Measurements from ENCODE around the gene GALNT15. TPM values are rescaled to one million over a fixed set of nuclear protein-coding genes. Genes with fewer than 3 reads are reported as not detected.

GALNT15 gene
- total RNA-seq, 1 experiment from 2014 or later = not detected

- DNase-seq (ENCODE audit: low spot score) = no peak
These were observed 77.9 kb downstream of the GALNT15 start for GRCh38 chr3:16252243-16252978.

DNA sequence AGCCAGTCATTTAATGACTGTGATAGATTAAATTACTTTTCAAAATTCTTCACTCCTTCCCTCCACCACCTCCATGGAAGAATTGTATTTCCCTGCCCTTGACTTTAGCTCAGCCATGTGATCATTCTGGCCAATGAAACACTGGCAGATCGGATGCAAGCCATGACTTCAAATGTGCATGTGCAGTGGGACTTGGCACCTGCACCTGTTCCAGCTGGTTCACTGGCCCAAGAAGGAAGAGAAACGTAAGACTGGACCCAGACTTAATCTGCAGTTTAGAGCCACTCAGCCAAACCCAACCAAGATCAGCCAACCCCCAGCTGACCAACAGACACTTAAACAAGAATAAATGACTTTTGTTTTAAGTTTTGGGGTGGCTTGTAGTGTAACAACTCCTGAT, 78.5 kb downstream of the GALNT15 start:
- no peak for DNase-seq (ENCODE audit: low spot score)

DNA sequence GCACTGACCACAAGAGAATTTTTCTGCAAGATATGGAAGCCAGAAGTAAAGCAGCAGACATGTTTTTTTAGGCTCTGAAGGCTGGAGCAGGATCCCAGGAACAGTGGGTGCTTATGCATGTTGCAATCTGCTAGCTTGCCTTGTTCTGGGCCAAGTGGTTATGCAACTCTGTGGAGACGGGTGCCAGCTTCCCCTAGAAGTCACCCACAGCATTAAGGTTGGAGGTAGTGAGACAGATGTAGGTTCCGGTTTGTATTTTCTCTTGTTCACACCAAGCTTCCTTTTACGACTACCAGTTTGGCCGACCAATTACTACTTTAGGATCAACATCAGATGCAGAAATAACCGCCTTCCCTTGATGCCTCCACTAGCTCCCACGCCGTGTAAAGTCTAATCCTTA, 79.1 kb downstream of the GALNT15 start:
- no peak for DNase-seq (ENCODE audit: low spot score)

DNA sequence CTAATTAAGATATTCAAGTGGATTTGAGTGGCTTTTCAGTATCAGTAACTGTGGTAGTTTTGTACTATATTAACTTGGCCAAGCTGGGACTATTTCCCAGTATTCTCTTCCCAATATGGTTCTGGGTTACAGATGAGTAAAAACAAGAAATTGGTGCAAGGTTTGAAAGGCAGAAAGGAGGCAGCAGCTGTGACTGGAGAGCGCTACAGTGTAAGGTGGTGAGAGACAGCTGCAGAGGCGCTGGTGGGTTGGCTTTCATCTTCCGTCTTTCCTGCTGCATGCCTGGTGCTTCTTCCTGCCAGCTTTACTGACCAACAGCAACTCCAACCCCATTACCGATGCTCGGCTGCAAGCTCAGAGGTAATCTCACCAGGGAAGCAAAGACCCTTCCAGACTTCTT, 80.4 kb downstream of the GALNT15 start:
- no peak for DNase-seq (ENCODE audit: low spot score)

DNA sequence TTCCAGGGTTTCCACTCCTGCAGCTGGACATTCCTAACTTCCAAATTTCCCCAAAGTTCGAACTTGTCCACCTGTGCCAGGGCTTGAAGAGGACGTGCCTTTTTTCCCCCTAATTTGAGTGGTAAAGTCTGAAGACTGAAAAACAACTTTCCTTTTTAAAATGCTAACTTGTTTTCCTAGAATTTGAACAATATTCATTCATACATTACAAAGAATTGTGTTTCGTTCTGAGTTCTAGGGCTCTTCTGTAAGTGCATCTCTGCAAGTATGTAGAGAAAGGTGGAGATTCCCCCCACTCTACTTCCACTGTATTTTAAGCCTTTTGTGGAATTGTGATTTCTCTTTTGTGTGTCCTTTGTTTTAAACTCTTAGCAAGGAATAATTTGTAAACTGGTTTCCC, 80.8 kb downstream of the GALNT15 start:
- no peak for DNase-seq (ENCODE audit: low spot score)

GRCh38 chr3:16255726-16256125, 81.2 kb downstream of the GALNT15 start:
- no peak for DNase-seq (ENCODE audit: low spot score)

- DNase-seq (ENCODE audit: low spot score) = no peak
These were observed 82.8 kb downstream of the GALNT15 start for GRCh38 chr3:16257309-16257708.

- DNase-seq (ENCODE audit: low spot score) = no peak
These were observed 83.7 kb downstream of the GALNT15 start for GRCh38 chr3:16258177-16258576.

DNA sequence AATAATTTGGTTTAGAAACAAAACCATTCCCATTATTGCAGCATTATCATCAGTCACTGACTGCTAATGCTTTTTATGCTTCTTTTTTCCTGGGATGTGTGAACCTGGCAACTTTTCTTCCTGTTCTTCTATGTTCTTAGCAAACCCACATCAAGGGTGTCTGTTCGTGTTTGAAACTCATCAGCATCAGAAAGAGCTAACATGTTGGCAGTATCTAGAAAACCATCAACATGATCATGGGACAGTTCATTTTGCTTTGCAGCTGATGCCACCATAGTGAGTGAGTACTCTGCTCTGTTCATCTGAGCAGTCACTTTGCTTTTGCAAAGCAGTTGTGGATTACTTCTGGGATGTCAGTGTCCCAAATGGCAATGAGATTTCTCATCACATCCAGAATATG, 84.4 kb downstream of the GALNT15 start:
- no peak for DNase-seq (ENCODE audit: low spot score)

DNA sequence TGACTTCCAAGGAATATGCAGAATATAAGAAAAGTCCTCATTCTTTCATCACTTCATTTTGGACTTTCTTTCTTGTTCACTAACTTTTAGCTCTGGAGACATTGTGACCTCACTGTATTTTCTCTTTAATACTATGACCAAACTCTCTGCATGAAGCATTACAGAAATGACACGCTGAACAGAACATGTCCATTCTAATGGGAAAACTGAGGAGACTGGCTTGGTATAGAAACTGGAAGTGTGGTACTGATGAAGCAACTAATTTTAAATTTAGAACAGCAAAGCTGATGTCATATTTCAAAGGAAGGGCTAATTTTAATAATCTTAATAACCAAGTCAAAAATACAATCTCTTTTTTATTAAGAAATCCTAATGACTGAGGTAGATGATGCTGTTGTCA, 85.6 kb downstream of the GALNT15 start:
- no peak for DNase-seq (ENCODE audit: low spot score)

- DNase-seq (ENCODE audit: low spot score) = no peak
These were observed 87.7 kb downstream of the GALNT15 start for GRCh38 chr3:16262174-16262573.

- no peak for DNase-seq (ENCODE audit: low spot score)
These were observed 89.8 kb downstream of the GALNT15 start for GRCh38 chr3:16264174-16264707.

GRCh38 chr3:16264708-16265454, 90.4 kb downstream of the GALNT15 start, which contains the start of the genes DPH3 and OXNAD1:
TSS of gene DPH3 (minus strand) at chr3:16264943. CDS start at chr3:16264876, 67 bp downstream.
TSS of gene OXNAD1 (plus strand) at chr3:16265212. CDS start at chr3:16270953, 5,741 bp downstream.
- DNase-seq (ENCODE audit: low spot score) = peak; percentile 99

DNA sequence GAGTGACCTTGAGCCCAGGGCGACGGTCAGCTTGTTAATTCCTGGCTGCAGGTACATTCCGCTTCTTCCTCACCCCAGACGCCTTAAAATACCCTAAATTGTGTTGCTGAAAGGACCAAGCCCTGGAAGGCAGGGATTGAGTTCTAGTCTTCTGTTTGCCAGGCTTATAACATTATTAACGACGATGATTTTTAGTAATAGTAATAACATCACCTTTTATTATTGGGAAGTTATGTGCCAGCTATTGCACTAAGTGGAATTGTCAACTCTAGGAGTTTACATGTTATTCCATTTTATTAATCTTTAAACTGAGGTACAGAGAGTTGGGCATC, 90.9 kb downstream of the GALNT15 start:
- DNase-seq (ENCODE audit: low spot score) = no peak

DNA sequence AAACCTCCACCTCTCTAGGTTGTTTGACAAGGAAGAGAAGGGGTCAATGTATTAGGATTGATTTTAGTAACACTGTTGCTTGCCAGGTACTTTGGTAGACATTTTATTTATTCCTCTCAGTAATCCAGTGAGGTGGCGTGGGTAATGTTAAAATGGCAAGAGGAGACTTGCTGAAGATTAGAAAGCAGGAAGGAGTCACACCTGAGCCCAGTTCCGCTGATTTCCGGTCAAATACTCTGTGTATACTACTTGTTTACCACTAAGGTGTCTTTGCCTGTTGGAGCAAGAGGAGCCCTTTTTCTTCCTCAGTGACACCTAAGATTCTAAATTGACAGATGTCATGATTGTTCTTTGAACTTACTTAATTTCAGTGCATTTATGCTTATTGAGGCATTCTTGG, 92.2 kb downstream of the GALNT15 start:
- DNase-seq (ENCODE audit: low spot score) = no peak

DNA sequence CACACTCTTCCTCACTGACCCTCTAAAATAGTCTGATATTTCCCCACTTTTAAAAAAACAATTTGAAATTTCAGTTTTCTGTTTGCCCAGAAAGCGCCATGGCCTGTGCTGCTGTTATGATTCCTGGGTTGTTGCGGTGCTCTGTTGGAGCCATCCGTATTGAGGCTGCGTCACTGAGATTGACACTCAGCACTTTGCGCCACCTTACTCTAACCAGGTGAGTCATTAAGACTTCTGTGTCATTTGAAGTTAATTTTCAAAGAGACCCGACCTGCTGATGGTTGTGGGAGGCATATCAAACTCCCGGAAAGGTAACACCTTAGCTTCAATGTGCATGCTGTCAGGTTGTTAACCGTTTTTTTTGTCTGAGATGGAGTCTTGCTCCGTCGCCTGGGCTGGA, 96.4 kb downstream of the GALNT15 start:
- no peak for DNase-seq (ENCODE audit: low spot score)

GRCh38 chr3:16272588-16272987, 98.1 kb downstream of the GALNT15 start:
- no peak for DNase-seq (ENCODE audit: low spot score)

DNA sequence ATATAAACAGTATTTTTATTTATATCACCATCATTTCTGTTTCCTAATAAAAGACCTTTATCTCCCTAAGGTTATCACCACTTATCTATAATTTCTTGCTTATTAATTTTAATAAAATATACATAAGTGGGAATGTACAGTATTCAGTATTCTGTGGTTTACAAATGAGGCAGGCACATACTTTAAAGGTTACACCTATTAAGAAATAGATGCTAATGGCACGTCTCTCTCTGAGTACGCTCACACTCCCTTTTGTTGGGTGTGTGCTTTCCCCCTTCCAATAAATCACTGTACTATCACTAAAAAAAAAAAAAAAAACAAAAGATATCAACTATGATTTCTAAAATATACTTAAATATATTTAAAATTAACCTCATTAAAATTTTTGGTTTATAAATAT, 99.4 kb downstream of the GALNT15 start:
- DNase-seq (ENCODE audit: low spot score) = no peak

DNA sequence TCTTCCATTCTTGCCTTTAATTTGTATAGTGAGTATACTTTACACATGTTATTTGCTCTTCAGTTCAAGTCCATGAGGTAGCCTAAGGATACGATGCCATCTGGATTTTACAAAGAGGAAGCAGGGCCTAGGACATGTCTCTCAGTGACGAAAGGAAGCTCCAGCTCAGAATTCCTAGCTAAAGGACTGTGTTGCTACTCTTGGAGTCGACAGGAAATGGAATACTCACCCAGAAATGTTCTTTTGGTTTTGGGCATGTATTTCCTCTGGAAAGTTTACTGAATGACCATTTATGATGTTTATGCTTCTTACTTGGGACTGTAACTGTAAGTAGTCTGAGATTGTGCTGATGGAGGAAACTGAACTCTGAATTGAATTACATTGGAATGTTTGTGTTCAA, 103.0 kb downstream of the GALNT15 start:
- no peak for DNase-seq (ENCODE audit: low spot score)

DNA sequence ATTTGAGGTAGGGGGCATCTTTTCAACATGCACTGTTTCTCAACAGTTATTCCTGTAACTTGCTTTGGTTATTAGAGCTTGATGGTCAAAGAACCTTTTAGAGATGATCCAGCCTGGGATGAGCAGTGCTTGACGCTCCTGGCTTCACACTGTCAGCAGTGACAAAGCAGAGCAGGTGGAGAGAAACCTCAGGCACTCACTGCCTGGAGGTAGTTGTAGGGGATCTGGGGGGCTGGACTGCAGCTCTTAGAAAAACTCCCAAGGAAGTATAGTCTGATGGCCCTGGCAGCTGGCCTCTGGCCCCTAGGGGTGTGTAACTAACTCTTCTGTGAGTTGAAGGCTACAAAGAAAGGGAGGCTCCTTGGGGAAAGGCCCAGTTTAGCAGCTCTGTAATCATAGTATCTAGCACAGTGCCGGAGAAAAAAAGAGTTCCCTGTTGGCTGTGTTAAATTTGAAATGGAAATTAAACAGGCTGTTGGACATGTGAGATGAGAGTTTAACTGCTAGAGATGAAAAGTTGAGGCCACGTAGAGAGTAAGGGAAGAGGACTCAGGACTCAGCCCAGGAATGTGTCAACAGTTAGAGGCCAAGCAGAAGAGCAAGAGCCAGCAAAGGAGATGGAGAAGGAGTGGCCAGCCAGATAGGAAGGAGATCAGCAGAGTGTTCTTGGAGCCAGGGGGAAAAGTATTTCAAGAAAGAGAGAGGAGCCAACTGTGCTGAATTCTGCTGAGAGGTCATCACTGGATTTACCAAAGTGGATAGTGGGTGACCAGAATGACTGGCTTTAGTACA, 104.7 kb downstream of the GALNT15 start:
- DNase-seq (ENCODE audit: low spot score) = no peak

GRCh38 chr3:16280671-16281070, 106.2 kb downstream of the GALNT15 start:
- DNase-seq (ENCODE audit: low spot score) = no peak

Measured in H4 (cell line).